K562 (cell line): ENCODE results near the gene ACTL10. TPM values are rescaled to one million over a fixed set of nuclear protein-coding genes. Genes with fewer than 3 reads are reported as not detected.

Experiments used
- BDP1 ChIP-seq: IDR thresholded peaks from 3 replicates; pipeline ENCODE4 v1.6.1; 2011; ENCODE audit not compliant: insufficient read length, insufficient read depth
- CBFA2T2 ChIP-seq: fragments of 450-650 bp; conservative IDR thresholded peaks from 2 replicates; pipeline ENCODE4 v1.6.1; 2017; ENCODE audit warnings: mild to moderate bottlenecking
- CREBBP ChIP-seq: IDR thresholded peaks from one replicate; pipeline ENCODE4 v1.6.1; 2012; ENCODE audit warnings: low read depth, mild to moderate bottlenecking, control low read depth, inconsistent platforms, low read length
- ETS2 ChIP-seq: IDR thresholded peaks from 2 replicates; pipeline ENCODE4 v1.6.1; 2016; ENCODE audit warnings: borderline replicate concordance, missing genetic modification characterization, mild to moderate bottlenecking, moderate library complexity, missing compliant biosample characterization; ENCODE audit not compliant: poor library complexity, severe bottlenecking
- EWSR1 ChIP-seq: fragments of 450-650 bp; IDR thresholded peaks from 2 replicates; pipeline ENCODE4 v1.6.1; 2018; ENCODE audit warnings: borderline replicate concordance, mild to moderate bottlenecking, low read depth, moderate library complexity; ENCODE audit not compliant: partially characterized antibody
- FOXM1 ChIP-seq, 2 experiments: fragments of 450-650 bp in 1 of 2; sonication (generic) in 1 of 2; formaldehyde crosslinking in 1 of 2; IDR thresholded peaks; 2 replicates each; pipeline versions ENCODE4 v1.6.1 to v1.9.0; 2017 to 2022; ENCODE audit warnings: low read depth in 2 of 2, mild to moderate bottlenecking in 2 of 2, missing genetic modification reagents in 1 of 2, moderate library complexity in 1 of 2
- FOXP1 ChIP-seq: sonication (generic); formaldehyde crosslinking; IDR thresholded peaks from 2 replicates; pipeline ENCODE4 v1.8.0; 2022; ENCODE audit warnings: mild to moderate bottlenecking, missing genetic modification reagents
- GTF2F1 ChIP-seq: IDR thresholded peaks from 2 replicates; pipeline ENCODE4 v1.6.1; 2011; ENCODE audit warnings: low read depth, low read length, improper control_type of control experiment
- HDAC3 ChIP-seq: fragments of 450-650 bp; IDR thresholded peaks from 2 replicates; pipeline ENCODE4 v1.6.1; 2018; ENCODE audit warnings: borderline replicate concordance, mild to moderate bottlenecking, moderate library complexity; ENCODE audit not compliant: partially characterized antibody
- HMBOX1 ChIP-seq: sonication (generic); IDR thresholded peaks from 2 replicates; pipeline ENCODE4 v1.6.1; 2016
- HNRNPK ChIP-seq: fragments of 200-400 bp; formaldehyde crosslinking; IDR thresholded peaks from one replicate; pipeline ENCODE4 v1.6.1; 2018; ENCODE audit warnings: mild to moderate bottlenecking, low read depth, low read length; ENCODE audit not compliant: poor library complexity, severe bottlenecking
- HNRNPUL1 ChIP-seq: fragments of 200-400 bp; formaldehyde crosslinking; IDR thresholded peaks from 2 replicates; pipeline ENCODE4 v1.6.1; 2017; ENCODE audit warnings: low read length
- KAT2B ChIP-seq: IDR thresholded peaks from one replicate; pipeline ENCODE4 v1.6.1; 2012; ENCODE audit warnings: low read depth, mild to moderate bottlenecking, control low read depth, inconsistent platforms, low read length, moderate library complexity
- LARP7 ChIP-seq: fragments of 450-650 bp; IDR thresholded peaks from 2 replicates; pipeline ENCODE4 v1.6.1; 2016
- NFIC ChIP-seq: fragments of 450-650 bp; IDR thresholded peaks from 2 replicates; pipeline ENCODE4 v1.6.1; 2017; ENCODE audit warnings: mild to moderate bottlenecking, inconsistent platforms
- PHF21A ChIP-seq: fragments of 450-650 bp; IDR thresholded peaks from 2 replicates; pipeline ENCODE4 v1.6.1; 2017; ENCODE audit warnings: low read depth, borderline replicate concordance
- PPARD ChIP-seq: fragments of 250-450 bp; sonication (Bioruptor Pico); IDR thresholded peaks from 2 replicates; pipeline ENCODE4 v1.8.0; 2022; ENCODE audit warnings: inconsistent platforms, mild to moderate bottlenecking, moderate library complexity
- RHOXF2B ChIP-seq: fragments of 250-450 bp; sonication (Bioruptor Pico); conservative IDR thresholded peaks from 2 replicates; pipeline ENCODE4 v1.5.1; 2021
- SMARCA5 ChIP-seq: fragments of 450-650 bp; IDR thresholded peaks from 2 replicates; pipeline ENCODE4 v1.6.1; 2016
- TBL1XR1 ChIP-seq, 2 experiments: IDR thresholded peaks; 2 replicates each; pipeline ENCODE4 v1.6.1; 2012; ENCODE audit warnings: improper control_type of control experiment in 2 of 2, low read length in 2 of 2, mild to moderate bottlenecking in 1 of 2
- TBP ChIP-seq: optimal IDR thresholded peaks from 2 replicates; pipeline ENCODE3; 2011; ENCODE audit warnings: low read depth, low read length, improper control_type of control experiment
- TEAD4 ChIP-seq, 2 experiments: sonication (generic) in 1 of 2; formaldehyde crosslinking in 1 of 2; IDR thresholded peaks; 2 replicates each; pipeline versions ENCODE4 v1.6.1 to v1.8.0; 2012 to 2022; ENCODE audit warnings: borderline replicate concordance in 1 of 2, inconsistent platforms in 1 of 2, low read length in 1 of 2, mild to moderate bottlenecking in 1 of 2, missing genetic modification reagents in 1 of 2
- VEZF1 ChIP-seq: fragments of 200-800 bp; sonication (Bioruptor generic); IDR thresholded peaks from 2 replicates; pipeline ENCODE4 v1.6.1; 2017; ENCODE audit warnings: missing genetic modification characterization, missing compliant biosample characterization
- ZC3H11A ChIP-seq: IDR thresholded peaks from 2 replicates; pipeline ENCODE4 v1.6.1; 2012; ENCODE audit warnings: low read depth, low read length, improper control_type of control experiment
- ZC3H4 ChIP-seq: sonication (generic); formaldehyde crosslinking; IDR thresholded peaks from 2 replicates; pipeline ENCODE4 v1.9.0; 2021; ENCODE audit warnings: missing genetic modification reagents, borderline replicate concordance
- ZNF232 ChIP-seq: sonication (generic); formaldehyde crosslinking; IDR thresholded peaks from 2 replicates; pipeline ENCODE4 v1.8.0; 2022; ENCODE audit warnings: mild to moderate bottlenecking, missing genetic modification reagents
- ZNF644 ChIP-seq: fragments of 200-800 bp; sonication (Bioruptor generic); IDR thresholded peaks from 2 replicates; pipeline ENCODE4 v1.6.1; 2016; ENCODE audit warnings: low read depth, missing genetic modification characterization, missing compliant biosample characterization
- ZNF79 ChIP-seq: fragments of 250-450 bp; sonication (Bioruptor Pico); IDR thresholded peaks from 2 replicates; pipeline ENCODE4 v1.4.0; 2020; ENCODE audit warnings: low read depth, mild to moderate bottlenecking, moderate library complexity
- polyA plus RNA-seq, 8 experiments: library from polyadenylated mRNA; depleted of rRNA in 4 of 8; stranded (reverse) in 5 of 8; unstranded in 3 of 8; fragments of >200 nt; fragmentation: Nextera tagmentation in 2 of 8; fragmentation: Illumina TruSeq in 1 of 8; extraction: Ambion mirVana in 2 of 8; extraction: Trizol in 1 of 8; gene quantifications; 2 replicates each; pipeline versions ENCODE4 v1.2.1 to v1.2.3, GENCODE V29; 2011 to 2014; ENCODE audit warnings: inconsistent platforms in 1 of 8, missing spikeins in 1 of 8
- total RNA-seq, 7 experiments: library from RNA; depleted of rRNA in 6 of 7; stranded (reverse); fragments of >200 nt in 6 of 7; fragmentation: Illumina TruSeq in 2 of 7; extraction: Trizol in 2 of 7; gene quantifications; 2 replicates each; pipeline versions ENCODE4 v1.2.1 to v1.2.3, GENCODE V29; 2011 to 2021; ENCODE audit warnings: low replicate concordance in 1 of 7

Gene ACTL10
- total and polyA plus RNA-seq, 9 of the 15 experiments (the other 6 are each of a cell fraction or from before 2014, with no cell fraction given), result 0.07 to 0.14 TPM; not detected in 7

DNA sequence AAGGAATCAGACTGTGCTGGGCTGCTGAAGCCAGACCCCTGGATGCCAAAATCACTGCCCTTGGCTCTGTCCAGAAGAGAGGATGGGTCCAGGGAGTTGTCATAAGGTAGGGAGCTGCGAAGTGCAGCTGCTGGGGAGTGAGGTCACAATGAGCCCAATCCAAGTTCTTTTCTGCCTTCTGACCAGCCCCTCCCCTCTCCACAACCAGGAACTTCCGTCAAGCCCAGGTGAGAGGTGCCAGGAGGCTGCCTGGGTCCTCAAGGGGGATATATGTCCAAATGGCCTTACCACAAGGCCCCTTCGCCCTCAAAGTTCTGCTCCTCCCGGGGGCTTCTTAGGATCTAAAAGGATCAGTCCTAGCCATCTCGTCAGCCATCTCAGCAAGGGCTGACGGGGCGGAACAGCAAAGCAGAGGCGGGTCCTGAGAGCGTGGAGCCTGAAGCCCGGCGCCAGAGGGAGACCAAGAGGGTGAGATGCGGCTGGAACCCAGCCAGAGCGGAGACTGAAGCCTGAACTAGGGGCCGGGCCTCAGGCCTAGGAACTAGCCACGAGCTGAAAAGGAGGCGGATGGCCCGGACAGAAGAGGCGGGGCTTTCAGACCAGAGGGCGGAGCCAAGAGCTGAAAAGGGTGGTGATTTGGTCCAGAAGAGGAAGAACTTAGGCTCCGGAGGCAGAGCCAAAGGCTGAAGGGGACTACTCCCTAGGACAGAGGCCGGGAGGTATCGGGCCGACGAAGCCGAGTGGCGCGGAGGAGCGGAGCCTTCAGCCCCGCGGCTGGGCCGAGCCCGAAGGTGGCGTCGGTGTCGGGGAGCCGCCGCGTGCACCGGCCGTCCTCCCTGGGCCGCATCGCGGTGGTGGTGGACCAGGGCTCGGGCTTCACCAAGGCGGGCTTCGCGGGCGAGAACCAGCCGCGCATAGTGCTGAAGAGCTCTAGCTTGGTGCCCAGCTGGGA lies at the start of gene ACTL10 (continued):
- TF ChIP-seq NFIC (peak; percentile 99), ZNF644 (no peak), HNRNPUL1 (no peak), FOXP1 (CRISPR knock-in tag) (no peak), VEZF1 (peak; percentile 64), TBP (peak; percentile 53), LARP7 (no peak), HDAC3 (no peak), EWSR1 (no peak), KAT2B (no peak), CREBBP (no peak), FOXM1 (IDR thresholded peaks at IDR 0.05; ENCODE audit: low read depth) (no peak), FOXM1 (CRISPR knock-in tag; IDR thresholded peaks at IDR 0.05; ENCODE audit: low read depth) (no peak), GTF2F1 (no peak), TBL1XR1 (IDR thresholded peaks at IDR 0.05; ENCODE audit: low read length in 2 of 2) (no peak; a peak in 1 of 4 replicates), RHOXF2B (CRISPR knock-in tag) (no peak), PPARD (no peak), ZC3H11A (no peak), CBFA2T2 (no peak), PHF21A (no peak), HMBOX1 (peak; percentile 68; the same call in 1 of the 2 replicates), SMARCA5 (no peak), BDP1 (no peak), ZNF232 (CRISPR knock-in tag) (no peak), ETS2 (tag) (no peak), ZNF79 (CRISPR knock-in tag) (no peak), TEAD4 (IDR thresholded peaks at IDR 0.05; ENCODE audit: low read length) (no peak), TEAD4 (CRISPR knock-in tag; IDR thresholded peaks at IDR 0.05; ENCODE audit: borderline replicate concordance) (no peak), HNRNPK (no peak), ZC3H4 (no peak)
